Measurements from ENCODE around the gene WDR89. TPM values are rescaled to one million over a fixed set of nuclear protein-coding genes. Genes with fewer than 3 reads are reported as not detected.

Gene WDR89, protein sequence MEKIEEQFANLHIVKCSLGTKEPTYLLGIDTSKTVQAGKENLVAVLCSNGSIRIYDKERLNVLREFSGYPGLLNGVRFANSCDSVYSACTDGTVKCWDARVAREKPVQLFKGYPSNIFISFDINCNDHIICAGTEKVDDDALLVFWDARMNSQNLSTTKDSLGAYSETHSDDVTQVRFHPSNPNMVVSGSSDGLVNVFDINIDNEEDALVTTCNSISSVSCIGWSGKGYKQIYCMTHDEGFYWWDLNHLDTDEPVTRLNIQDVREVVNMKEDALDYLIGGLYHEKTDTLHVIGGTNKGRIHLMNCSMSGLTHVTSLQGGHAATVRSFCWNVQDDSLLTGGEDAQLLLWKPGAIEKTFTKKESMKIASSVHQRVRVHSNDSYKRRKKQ
- total RNA-seq, result 1 to 10 TPM; 5.9 to 9.4 (median 7.5) TPM

DNA sequence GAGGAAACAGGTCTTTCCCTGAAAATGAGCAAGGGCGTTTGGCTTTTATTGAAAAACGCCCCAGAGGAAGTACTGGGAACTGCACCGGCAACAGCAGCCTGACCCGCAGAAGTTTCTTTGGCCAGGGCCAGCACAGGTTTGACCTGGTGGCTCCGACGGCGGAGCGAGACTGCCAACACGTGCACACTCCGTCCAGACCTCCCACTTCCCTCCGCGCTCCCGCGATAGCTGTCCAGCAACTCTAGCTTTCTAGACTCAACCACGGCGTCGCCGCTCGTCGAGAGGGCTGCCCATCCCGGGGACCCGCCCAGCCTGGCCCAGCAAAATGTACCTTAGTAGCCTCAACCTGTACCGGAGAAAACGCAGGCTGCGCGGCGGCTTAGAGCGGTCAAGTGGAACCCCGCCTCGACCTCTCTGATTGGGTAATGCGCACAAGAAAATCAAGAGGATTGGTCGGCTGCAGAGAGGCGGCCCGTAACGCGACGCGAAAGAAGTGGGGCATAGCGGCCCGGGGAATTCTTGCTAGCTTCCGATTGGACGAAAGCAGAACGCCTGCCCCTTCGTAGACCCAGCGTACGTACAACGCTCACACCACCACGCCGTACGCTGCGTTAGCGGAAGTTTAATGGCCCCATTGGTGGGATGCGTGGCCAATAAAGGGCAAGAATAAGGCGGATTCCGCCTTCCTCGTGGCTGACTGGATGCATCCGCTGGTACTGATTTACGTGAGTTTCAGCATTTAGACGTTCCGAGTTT lies at the start of gene WDR89:
Gene WDR89, minus strand, starts transcription at position 399 of the 756 bp plus-strand sequence. CDS start 41,929 bp downstream, outside the sequence.
- H3K36me3 ChIP-seq, result no peaks in the 10 kb centered on the region
- peaks cover 0 to 4% (median 0%) of the 10 kb centered on the region in 4 donors for H3K9me3 ChIP-seq
- no peaks in the 10 kb centered on the region for H3K27me3 ChIP-seq
- H3K4me1 ChIP-seq, result peaks cover 0 to 29% (median 7%) of the 10 kb centered on the region in 4 donors
- peak; percentile 35 to 88 for TF ChIP-seq EP300 (IDR thresholded peaks at IDR 0.05)
- TF ChIP-seq, protein P1, sequence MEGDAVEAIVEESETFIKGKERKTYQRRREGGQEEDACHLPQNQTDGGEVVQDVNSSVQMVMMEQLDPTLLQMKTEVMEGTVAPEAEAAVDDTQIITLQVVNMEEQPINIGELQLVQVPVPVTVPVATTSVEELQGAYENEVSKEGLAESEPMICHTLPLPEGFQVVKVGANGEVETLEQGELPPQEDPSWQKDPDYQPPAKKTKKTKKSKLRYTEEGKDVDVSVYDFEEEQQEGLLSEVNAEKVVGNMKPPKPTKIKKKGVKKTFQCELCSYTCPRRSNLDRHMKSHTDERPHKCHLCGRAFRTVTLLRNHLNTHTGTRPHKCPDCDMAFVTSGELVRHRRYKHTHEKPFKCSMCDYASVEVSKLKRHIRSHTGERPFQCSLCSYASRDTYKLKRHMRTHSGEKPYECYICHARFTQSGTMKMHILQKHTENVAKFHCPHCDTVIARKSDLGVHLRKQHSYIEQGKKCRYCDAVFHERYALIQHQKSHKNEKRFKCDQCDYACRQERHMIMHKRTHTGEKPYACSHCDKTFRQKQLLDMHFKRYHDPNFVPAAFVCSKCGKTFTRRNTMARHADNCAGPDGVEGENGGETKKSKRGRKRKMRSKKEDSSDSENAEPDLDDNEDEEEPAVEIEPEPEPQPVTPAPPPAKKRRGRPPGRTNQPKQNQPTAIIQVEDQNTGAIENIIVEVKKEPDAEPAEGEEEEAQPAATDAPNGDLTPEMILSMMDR (IDR thresholded peaks at IDR 0.05), result peak; percentile 69 to 88 (median 75)
- peak in 1 of 2 donors; percentile 79 for TF ChIP-seq POLR2A (IDR thresholded peaks at IDR 0.05)
- 0% methylated on average over 51 to 60 of the region's 60 CpGs for WGBS, 2 donors
- peak; percentile 89 to 96 for DNase-seq (ENCODE audit: low spot score in 2 of 2)
- H3K27ac ChIP-seq, result peak within 1 kb of the TSS; percentile 83 to 98 (median 92)
- peak within 1 kb of the TSS; percentile 54 to 81 (median 70) for H3K4me3 ChIP-seq

DNA sequence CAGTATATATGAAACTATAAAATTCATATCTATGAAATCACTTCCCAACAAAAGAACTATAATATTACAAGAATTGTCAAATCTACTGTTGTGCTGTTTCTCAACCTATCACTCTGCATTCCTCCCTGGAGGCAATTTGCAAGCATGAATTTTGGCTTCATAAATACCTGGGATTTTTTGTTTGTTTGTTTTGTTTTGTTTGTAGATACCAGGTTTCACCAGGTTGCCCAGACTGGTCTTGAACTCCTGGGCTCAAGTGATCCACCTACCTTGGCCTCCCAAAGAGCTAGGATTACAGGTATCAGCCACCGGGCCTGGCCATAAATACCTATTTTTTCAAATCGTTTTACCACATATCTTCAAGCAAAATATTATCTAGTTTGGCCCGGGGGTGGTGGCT lies 47.5 kb upstream of the WDR89 start:
- WGBS, 2 donors, result 94 to 95% methylated on average over 3 of the region's 3 CpGs
- DNase-seq (ENCODE audit: low spot score in 2 of 2), result no peak
- Histone ChIP-seq H3K4me3 (no peak overlapping the region), H3K27me3 (no peaks in the 10 kb centered on the region), H3K4me1 (no peaks in the 10 kb centered on the region), H3K27ac (no peak overlapping the region), H3K36me3 (peaks cover 0 to 17% (median 0%) of the 10 kb centered on the region in 3 donors), H3K9me3 (no peaks in the 10 kb centered on the region)
- TF ChIP-seq, protein P1 (IDR thresholded peaks at IDR 0.05), result no peak
- TF ChIP-seq POLR2A (IDR thresholded peaks at IDR 0.05) (no peak), EP300 (IDR thresholded peaks at IDR 0.05) (no peak)

DNA sequence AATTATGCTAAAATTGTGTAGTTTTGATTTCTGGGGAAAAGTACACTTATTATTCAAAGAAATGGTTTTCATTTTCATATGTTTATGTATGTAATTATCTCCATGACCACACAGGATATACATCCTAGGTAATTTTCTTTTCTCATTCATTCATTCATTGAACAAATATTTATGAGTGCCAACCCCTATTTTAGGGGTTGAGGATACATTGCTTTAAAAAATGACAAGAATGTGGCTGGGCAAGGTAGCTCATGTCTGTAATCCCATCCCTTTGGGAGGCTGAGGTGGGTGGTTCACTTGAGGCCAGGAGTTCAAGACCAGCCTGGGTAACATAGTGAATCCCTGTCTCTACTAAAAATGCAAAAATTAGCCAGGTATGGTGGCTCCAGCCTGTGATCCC lies 45.3 kb upstream of the WDR89 start:
- TF ChIP-seq EP300 (IDR thresholded peaks at IDR 0.05) (no peak), POLR2A (IDR thresholded peaks at IDR 0.05) (no peak)
- TF ChIP-seq, protein P1 (IDR thresholded peaks at IDR 0.05), result no peak

DNA sequence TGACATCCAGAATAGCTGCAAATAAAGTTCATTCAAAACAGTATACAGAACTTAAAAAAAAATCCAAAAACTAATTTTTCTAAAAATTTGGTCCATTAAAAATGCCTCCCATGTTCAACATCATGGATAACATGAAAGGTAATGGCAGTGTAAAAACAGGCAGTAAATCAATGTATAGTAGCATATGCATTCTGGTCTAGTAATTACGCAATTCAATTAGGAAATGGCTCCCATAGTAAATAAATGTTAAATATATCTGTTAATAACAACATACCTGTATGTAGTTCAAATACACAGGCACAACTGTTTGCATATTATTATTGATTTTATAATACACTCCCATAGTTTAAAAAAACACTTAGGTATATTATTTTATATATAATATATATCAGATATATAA lies 43.7 kb upstream of the WDR89 start:
- 98% methylated on average over 1 of the region's 1 CpG for WGBS, 2 donors
- Histone ChIP-seq H3K9me3 (no peaks in the 10 kb centered on the region), H3K36me3 (peaks cover 0 to 7% (median 0%) of the 10 kb centered on the region in 3 donors), H3K4me3 (no peak overlapping the region), H3K27me3 (no peaks in the 10 kb centered on the region), H3K27ac (no peak overlapping the region), H3K4me1 (no peaks in the 10 kb centered on the region)
- DNase-seq (ENCODE audit: low spot score in 2 of 2), result no peak
- TF ChIP-seq EP300 (IDR thresholded peaks at IDR 0.05) (no peak), POLR2A (IDR thresholded peaks at IDR 0.05) (no peak)
- TF ChIP-seq, protein P1 (IDR thresholded peaks at IDR 0.05), result no peak

More for the DNA sequence above, 45.3 kb upstream of the WDR89 start:
- H3K27me3 ChIP-seq, result no peaks in the 10 kb centered on the region
- H3K36me3 ChIP-seq, result peaks cover 0 to 7% (median 0%) of the 10 kb centered on the region in 3 donors
- DNase-seq (ENCODE audit: low spot score in 2 of 2), result no peak
- no peaks in the 10 kb centered on the region for H3K4me1 ChIP-seq
- no peak overlapping the region for H3K27ac ChIP-seq
- no peak overlapping the region for H3K4me3 ChIP-seq
- no peaks in the 10 kb centered on the region for H3K9me3 ChIP-seq
